Keratinocyte (primary cell): ENCODE measurements around the gene AKAP6.

Source experiments
- EZH2 ChIP-seq: IDR thresholded peaks from one replicate; pipeline ENCODE4 v1.6.1; 2012; ENCODE audit warnings: inconsistent platforms, mild to moderate bottlenecking, low read length, moderate library complexity
- TF ChIP-seq, protein P1 (sequence below), 3 experiments: IDR thresholded peaks in 1 of 3; conservative IDR thresholded peaks in 1 of 3; optimal IDR thresholded peaks in 1 of 3; 2 replicates in 2 of 3; 3 replicates in 1 of 3; pipeline versions ENCODE3 to v1.5.1; 2011; ENCODE audit warnings: low read length in 3 of 3, mild to moderate bottlenecking in 3 of 3, moderate library complexity in 2 of 3, control low read depth in 1 of 3, inconsistent platforms in 1 of 3; ENCODE audit not compliant: insufficient read depth in 2 of 3; ENCODE audit errors: extremely low read depth in 1 of 3

DNA sequence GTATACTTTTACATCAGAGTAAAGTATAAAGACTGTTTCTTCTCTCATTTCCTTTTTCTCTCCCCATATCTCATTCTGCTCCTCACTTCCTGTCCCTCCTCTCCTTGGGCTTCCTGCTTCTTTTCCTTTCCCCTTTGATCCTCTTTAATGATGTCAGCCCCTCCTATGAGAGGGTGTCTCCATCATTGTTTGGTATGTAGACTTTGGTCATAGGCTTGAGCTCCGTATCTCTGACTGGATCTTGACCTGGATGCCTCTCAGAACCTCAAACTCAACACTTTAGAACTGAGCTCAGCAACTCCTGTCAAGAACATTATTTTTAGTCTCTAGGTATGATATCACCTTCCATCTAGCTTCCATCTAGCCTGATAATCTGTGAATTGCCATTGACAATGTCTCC is 50.3 kb downstream of the AKAP6 start:
- TF ChIP-seq, protein P1, sequence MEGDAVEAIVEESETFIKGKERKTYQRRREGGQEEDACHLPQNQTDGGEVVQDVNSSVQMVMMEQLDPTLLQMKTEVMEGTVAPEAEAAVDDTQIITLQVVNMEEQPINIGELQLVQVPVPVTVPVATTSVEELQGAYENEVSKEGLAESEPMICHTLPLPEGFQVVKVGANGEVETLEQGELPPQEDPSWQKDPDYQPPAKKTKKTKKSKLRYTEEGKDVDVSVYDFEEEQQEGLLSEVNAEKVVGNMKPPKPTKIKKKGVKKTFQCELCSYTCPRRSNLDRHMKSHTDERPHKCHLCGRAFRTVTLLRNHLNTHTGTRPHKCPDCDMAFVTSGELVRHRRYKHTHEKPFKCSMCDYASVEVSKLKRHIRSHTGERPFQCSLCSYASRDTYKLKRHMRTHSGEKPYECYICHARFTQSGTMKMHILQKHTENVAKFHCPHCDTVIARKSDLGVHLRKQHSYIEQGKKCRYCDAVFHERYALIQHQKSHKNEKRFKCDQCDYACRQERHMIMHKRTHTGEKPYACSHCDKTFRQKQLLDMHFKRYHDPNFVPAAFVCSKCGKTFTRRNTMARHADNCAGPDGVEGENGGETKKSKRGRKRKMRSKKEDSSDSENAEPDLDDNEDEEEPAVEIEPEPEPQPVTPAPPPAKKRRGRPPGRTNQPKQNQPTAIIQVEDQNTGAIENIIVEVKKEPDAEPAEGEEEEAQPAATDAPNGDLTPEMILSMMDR (optimal IDR thresholded peaks at IDR 0.05 in 1 of 3, IDR thresholded peaks at IDR 0.05 in 1 of 3, conservative IDR thresholded peaks at IDR 0.05 in 1 of 3; ENCODE audit: extremely low read depth in 1 of 3, insufficient read depth in 2 of 3, low read length in 3 of 3) = no peak
- no peak for TF ChIP-seq EZH2
